CD4-positive, CD25-positive, alpha-beta regulatory T cell (primary cell): ENCODE data around the gene NXPH1. TPM values are rescaled to one million over a fixed set of nuclear protein-coding genes. Genes with fewer than 3 reads are reported as not detected.

Experiments
- ATAC-seq, 2 donors: fragments of 150-1000 bp; cut with Tn5 transposase; one replicate each; pipeline ENCODE4 v1.10.0; 2021; ENCODE audit warnings: low read depth in 2 of 2, moderate number of reproducible peaks in 2 of 2, moderate library complexity in 1 of 2
- DNase-seq, 3 donors: peaks; one replicate each; pipeline versions ENCODE4 v3.0.0 to v3.0.0-alpha.2; 2012 to 2022; ENCODE audit warnings: mixed read lengths in 1 of 3
- H3K27ac ChIP-seq: one replicate; pipeline ENCODE4 v1.7.0; 2013; ENCODE audit warnings: mild to moderate bottlenecking, low read length; ENCODE audit not compliant: insufficient read depth, poor library complexity, severe bottlenecking
- H3K27me3 ChIP-seq: one replicate; pipeline ENCODE4 v1.7.0; 2013; ENCODE audit warnings: low read length; ENCODE audit not compliant: control insufficient read depth, insufficient read depth
- H3K36me3 ChIP-seq: one replicate; pipeline ENCODE4 v1.7.0; 2013; ENCODE audit warnings: mild to moderate bottlenecking, low read length, moderate library complexity; ENCODE audit not compliant: control insufficient read depth, insufficient read depth
- H3K4me1 ChIP-seq: 2 replicates; pipeline ENCODE4 v1.7.0; 2013; ENCODE audit warnings: mild to moderate bottlenecking, low read length; ENCODE audit not compliant: insufficient read depth, control insufficient read depth, poor library complexity, severe bottlenecking
- H3K4me3 ChIP-seq: one replicate; pipeline ENCODE4 v1.7.0; 2013; ENCODE audit warnings: low read depth, mild to moderate bottlenecking, low read length, moderate library complexity
- H3K9me3 ChIP-seq, 2 experiments: 1 replicate in 1 of 2; 2 replicates in 1 of 2; pipeline ENCODE4 v1.7.0; 2013; ENCODE audit warnings: low read length in 2 of 2, mild to moderate bottlenecking in 1 of 2, moderate library complexity in 1 of 2; ENCODE audit not compliant: control insufficient read depth in 2 of 2
- H3K27ac Mint-ChIP-seq, 3 donors: one replicate each; pipeline ENCODE4 v1.8.0; 2020 to 2022; ENCODE audit warnings: mild to moderate bottlenecking in 3 of 3, mixed read lengths in 3 of 3, moderate library complexity in 2 of 3
- H3K27me3 Mint-ChIP-seq: one replicate; pipeline ENCODE4 v1.8.0; 2022; ENCODE audit warnings: mild to moderate bottlenecking, mixed read lengths
- H3K36me3 Mint-ChIP-seq: one replicate; pipeline ENCODE4 v1.8.0; 2020; ENCODE audit warnings: mixed read lengths
- H3K4me1 Mint-ChIP-seq, 4 donors: one replicate each; pipeline ENCODE4 v1.8.0; 2020 to 2022; ENCODE audit warnings: mixed read lengths in 4 of 4, mild to moderate bottlenecking in 1 of 4
- H3K4me3 Mint-ChIP-seq, 4 donors: one replicate each; pipeline ENCODE4 v1.8.0; 2020 to 2022; ENCODE audit warnings: mild to moderate bottlenecking in 4 of 4, mixed read lengths in 4 of 4, moderate library complexity in 3 of 4
- H3K9me3 Mint-ChIP-seq, 7 donors: one replicate each; pipeline ENCODE4 v1.8.0; 2020 to 2022; ENCODE audit warnings: mixed read lengths in 7 of 7, mild to moderate bottlenecking in 3 of 7, moderate library complexity in 2 of 7
- polyA plus RNA-seq, 4 donors: library from polyadenylated mRNA; unstranded; fragments of 300-500 nt; fragmentation: Illumina TruSeq; gene quantifications; one replicate each; pipeline ENCODE4 v1.2.3, GENCODE V29; 2021
- total RNA-seq: library from RNA; stranded (reverse); gene quantifications from one replicate; pipeline ENCODE4 v1.2.3, GENCODE V29; 2022

The NXPH1 gene
- total RNA-seq, result not detected
- not detected for polyA plus RNA-seq

GRCh38 chr7:8433477-8434289 lies at the start of gene NXPH1:
Gene NXPH1, plus strand, starts transcription at chr7:8433609.
- H3K27ac ChIP-seq, result no peak within 1 kb of the TSS
- H3K27me3 ChIP-seq, result peaks cover 46% of the 10 kb centered on the region
- Mint-ChIP-seq H3K27ac (no peak within 1 kb of the TSS), H3K4me3 (peak within 1 kb of the TSS in 3 of 4 donors; percentile 16 to 60 (median 49)), H3K27me3 (peaks cover 75% of the 10 kb centered on the region), H3K9me3 (peaks cover 0 to 11% (median 0%) of the 10 kb centered on the region in 7 donors), H3K36me3 (peaks cover 3% of the 10 kb centered on the region), H3K4me1 (peaks cover 0 to 26% (median 9%) of the 10 kb centered on the region in 4 donors)
- H3K36me3 ChIP-seq, result no peaks in the 10 kb centered on the region
- H3K9me3 ChIP-seq, result peaks cover 0 to 6% of the 10 kb centered on the region in 2 experiments
- DNase-seq, result no peak
- H3K4me3 ChIP-seq, result no peak within 1 kb of the TSS
- H3K4me1 ChIP-seq, result no peaks in the 10 kb centered on the region
- no peak for ATAC-seq

- Histone ChIP-seq H3K9me3 (no peaks in the 10 kb centered on the region), H3K27ac (no peak overlapping the region), H3K4me1 (peaks cover 35% of the 10 kb centered on the region), H3K4me3 (peak overlapping the region; percentile 42), H3K36me3 (no peaks in the 10 kb centered on the region), H3K27me3 (peaks cover 3% of the 10 kb centered on the region)
- no peak overlapping the region for H3K27ac Mint-ChIP-seq
- H3K9me3 Mint-ChIP-seq, result peaks cover 0 to 2% (median 0%) of the 10 kb centered on the region in 7 donors
- peaks cover 15% of the 10 kb centered on the region for H3K27me3 Mint-ChIP-seq
- no peak for ATAC-seq
- DNase-seq, result peak in 1 of 3 donors; percentile 33
- peaks cover 14 to 38% (median 23%) of the 10 kb centered on the region in 4 donors for H3K4me1 Mint-ChIP-seq
- H3K4me3 Mint-ChIP-seq, result peak overlapping the region in 2 of 4 donors; percentile 11 to 30
- H3K36me3 Mint-ChIP-seq, result no peaks in the 10 kb centered on the region
These were observed 48.5 kb upstream of the NXPH1 start for GRCh38 chr7:8384901-8385300.

- Histone ChIP-seq H3K36me3 (no peaks in the 10 kb centered on the region), H3K27ac (peak overlapping the region; percentile 54), H3K4me1 (peaks cover 35% of the 10 kb centered on the region), H3K27me3 (no peaks in the 10 kb centered on the region), H3K9me3 (no peaks in the 10 kb centered on the region), H3K4me3 (peak overlapping the region; percentile 53)
- peak overlapping the region in 3 of 4 donors; percentile 2 to 63 (median 63) for H3K4me3 Mint-ChIP-seq
- ATAC-seq (peak; percentile 68 to 76), DNase-seq (peak in 2 of 3 donors; percentile 23 to 69)
- H3K4me1 Mint-ChIP-seq, result peaks cover 16 to 40% (median 24%) of the 10 kb centered on the region in 4 donors
- peaks cover under 1% of the 10 kb centered on the region for H3K27me3 Mint-ChIP-seq
- peak overlapping the region; percentile 34 to 72 (median 68) for H3K27ac Mint-ChIP-seq
- H3K36me3 Mint-ChIP-seq, result no peaks in the 10 kb centered on the region
- H3K9me3 Mint-ChIP-seq, result no peaks in the 10 kb centered on the region
These were observed 46.4 kb upstream of the NXPH1 start for GRCh38 chr7:8386926-8387550.

- peak overlapping the region; percentile 2 to 63 (median 56) for H3K4me3 Mint-ChIP-seq
- Histone ChIP-seq H3K4me3 (peak overlapping the region; percentile 53), H3K27ac (no peak overlapping the region), H3K27me3 (no peaks in the 10 kb centered on the region), H3K9me3 (no peaks in the 10 kb centered on the region), H3K36me3 (no peaks in the 10 kb centered on the region), H3K4me1 (peaks cover 35% of the 10 kb centered on the region)
- peak overlapping the region; percentile 34 to 72 (median 68) for H3K27ac Mint-ChIP-seq
- no peaks in the 10 kb centered on the region for H3K36me3 Mint-ChIP-seq
- peak in 1 of 3 donors; percentile 37 for DNase-seq
- H3K9me3 Mint-ChIP-seq, result no peaks in the 10 kb centered on the region
- ATAC-seq, result no peak
- peaks cover 3% of the 10 kb centered on the region for H3K27me3 Mint-ChIP-seq
- peaks cover 16 to 40% (median 26%) of the 10 kb centered on the region in 4 donors for H3K4me1 Mint-ChIP-seq
These were observed 45.7 kb upstream of the NXPH1 start for GRCh38 chr7:8387551-8388256.

- H3K4me3 Mint-ChIP-seq, result no peak overlapping the region
- H3K4me1 Mint-ChIP-seq, result peaks cover 16 to 40% (median 27%) of the 10 kb centered on the region in 4 donors
- H3K36me3 Mint-ChIP-seq, result no peaks in the 10 kb centered on the region
- ATAC-seq (no peak), DNase-seq (no peak)
- H3K9me3 Mint-ChIP-seq, result no peaks in the 10 kb centered on the region
- Histone ChIP-seq H3K27me3 (no peaks in the 10 kb centered on the region), H3K36me3 (no peaks in the 10 kb centered on the region), H3K9me3 (no peaks in the 10 kb centered on the region), H3K27ac (no peak overlapping the region), H3K4me3 (no peak overlapping the region), H3K4me1 (peaks cover 35% of the 10 kb centered on the region)
- peaks cover 8% of the 10 kb centered on the region for H3K27me3 Mint-ChIP-seq
- H3K27ac Mint-ChIP-seq, result peak overlapping the region in 1 of 3 donors; percentile 68
These were observed 45.2 kb upstream of the NXPH1 start for GRCh38 chr7:8388257-8388625.

- H3K27ac Mint-ChIP-seq, result peak overlapping the region in 1 of 3 donors; percentile 10
- no peaks in the 10 kb centered on the region for H3K9me3 Mint-ChIP-seq
- ATAC-seq (no peak), DNase-seq (no peak)
- no peaks in the 10 kb centered on the region for H3K36me3 Mint-ChIP-seq
- H3K4me1 Mint-ChIP-seq, result peaks cover 16 to 37% (median 26%) of the 10 kb centered on the region in 4 donors
- Histone ChIP-seq H3K4me3 (no peak overlapping the region), H3K27me3 (no peaks in the 10 kb centered on the region), H3K27ac (no peak overlapping the region), H3K9me3 (no peaks in the 10 kb centered on the region), H3K4me1 (peaks cover 33% of the 10 kb centered on the region), H3K36me3 (no peaks in the 10 kb centered on the region)
- no peak overlapping the region for H3K4me3 Mint-ChIP-seq
- H3K27me3 Mint-ChIP-seq, result peaks cover 17% of the 10 kb centered on the region
These were observed 43.7 kb upstream of the NXPH1 start for GRCh38 chr7:8389593-8390261.

GRCh38 chr7:8390262-8390626 lies 43.2 kb upstream of the NXPH1 start:
- no peak for DNase-seq
- Histone ChIP-seq H3K4me3 (no peak overlapping the region), H3K4me1 (peaks cover 28% of the 10 kb centered on the region), H3K9me3 (no peaks in the 10 kb centered on the region), H3K27me3 (no peaks in the 10 kb centered on the region), H3K36me3 (no peaks in the 10 kb centered on the region), H3K27ac (no peak overlapping the region)
- Mint-ChIP-seq H3K36me3 (no peaks in the 10 kb centered on the region), H3K9me3 (no peaks in the 10 kb centered on the region), H3K4me1 (peaks cover 16 to 33% (median 24%) of the 10 kb centered on the region in 4 donors), H3K27me3 (peaks cover 17% of the 10 kb centered on the region), H3K27ac (no peak overlapping the region), H3K4me3 (no peak overlapping the region)
- ATAC-seq, result no peak
